Dermis microvascular lymphatic vessel endothelial cell (primary cell): ENCODE results near the gene FPR1. TPM values are rescaled to one million over a fixed set of nuclear protein-coding genes. Genes with fewer than 3 reads are reported as not detected.

Experiments used
- DNase-seq, 2 donors: peaks; one replicate each; pipeline versions ENCODE4 v3.0.0 to v3.0.0-alpha.2; 2010; ENCODE audit warnings: low read depth in 2 of 2
- total RNA-seq: library from RNA; depleted of rRNA; stranded (reverse); fragments of >200 nt; gene quantifications from 2 replicates; pipeline ENCODE4 v1.2.1, GENCODE V29; 2014

Gene FPR1
- total RNA-seq, 1 donor from 2014 or later, result not detected

GRCh38 chr19:51706296-51706695, 45.4 kb downstream of the FPR1 start:
- no peak for DNase-seq

DNA sequence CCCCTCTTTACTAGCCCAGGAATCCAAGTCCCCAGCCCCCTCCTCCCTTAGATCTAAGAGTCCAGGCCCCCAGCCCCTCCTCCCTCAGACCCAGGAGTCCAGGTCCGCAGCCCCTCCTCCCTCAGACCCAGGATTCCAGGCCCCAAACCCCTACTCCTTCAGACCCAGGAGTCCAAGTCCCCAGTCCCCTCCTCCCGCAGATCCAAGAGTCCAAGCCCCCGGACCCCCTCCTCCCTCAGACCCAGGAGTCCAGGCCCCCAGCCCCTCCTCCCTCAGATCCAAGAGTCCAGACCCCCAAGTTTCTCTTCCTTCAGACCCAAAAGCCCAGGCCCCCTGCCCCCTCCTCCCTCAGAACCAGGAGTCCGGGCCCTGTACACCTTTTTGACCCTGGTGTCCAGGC, 47.1 kb downstream of the FPR1 start:
- DNase-seq, result no peak

- peak; percentile 78 to 91 for DNase-seq
Measured at GRCh38 chr19:51703575-51704515, 47.8 kb downstream of the FPR1 start.

- no peak for DNase-seq
Measured at GRCh38 chr19:51702825-51703574, 48.7 kb downstream of the FPR1 start.

GRCh38 chr19:51702103-51702824, 49.4 kb downstream of the FPR1 start:
- DNase-seq, result peak; percentile 9 to 41

GRCh38 chr19:51701468-51702100, 50.1 kb downstream of the FPR1 start:
- no peak for DNase-seq

GRCh38 chr19:51699170-51699569, 52.5 kb downstream of the FPR1 start:
- DNase-seq, result no peak

- DNase-seq, result peak in 1 of 2 donors; percentile 18
Measured at GRCh38 chr19:51698296-51698695, 53.4 kb downstream of the FPR1 start.

- DNase-seq, result no peak
Measured at GRCh38 chr19:51697169-51697776, 54.4 kb downstream of the FPR1 start.

DNA sequence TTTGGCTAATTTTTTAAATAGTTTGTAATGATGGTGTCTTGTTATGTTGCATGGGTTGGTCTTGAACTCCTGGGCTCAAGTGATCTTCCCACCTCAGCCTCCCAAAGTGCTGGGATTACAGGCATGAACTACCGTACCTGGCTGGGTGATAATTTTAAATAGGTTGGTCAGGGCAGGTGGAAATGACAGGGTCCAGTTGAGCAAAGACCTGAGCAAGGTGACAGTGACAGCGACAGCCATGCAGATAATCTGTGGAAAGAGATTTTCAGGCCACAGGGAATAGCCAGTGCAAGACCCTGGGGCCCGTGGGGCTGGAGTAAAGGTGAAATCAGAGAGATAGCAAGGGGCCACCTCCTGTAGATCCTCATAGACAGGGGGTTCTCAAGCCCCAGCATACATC, 55.1 kb downstream of the FPR1 start:
- no peak for DNase-seq

Other genes starting within 250 kb of the FPR1 start
- gene SIGLEC6, start 220.2 kb downstream of the FPR1 start, total RNA-seq, result not detected in 2 replicates
- gene ZNF175, start 180.6 kb downstream of the FPR1 start, total RNA-seq, result 2.1 and 3.9 TPM in 2 replicates
- not detected in 2 replicates for gene SIGLEC5, start 121.5 kb downstream of the FPR1 start, total RNA-seq
- under 0.01 TPM in 1 of 2 replicates, not detected in the other for gene SIGLEC14, start 105.1 kb downstream of the FPR1 start, total RNA-seq
- gene SPACA6, start 58.5 kb downstream of the FPR1 start, total RNA-seq, result 3.5 and 5.6 TPM in 2 replicates
- not detected in 2 replicates for gene HAS1, start 27.9 kb downstream of the FPR1 start, total RNA-seq
- gene FPR2, start 9.3 kb upstream of the FPR1 start, total RNA-seq, result not detected in 2 replicates
- under 0.01 and 0.13 TPM in 2 replicates for gene FPR3, start 43.3 kb upstream of the FPR1 start, total RNA-seq
- gene ZNF577, start 136.1 kb upstream of the FPR1 start, total RNA-seq, result 1.2 and 3.0 TPM in 2 replicates
- 5.8 and 9.1 TPM in 2 replicates for gene ZNF649, start 153.1 kb upstream of the FPR1 start, total RNA-seq
- gene ZNF613, start 175.6 kb upstream of the FPR1 start, total RNA-seq, result 6.9 and 8.1 TPM in 2 replicates
- gene ZNF350, start 235.0 kb upstream of the FPR1 start, total RNA-seq, result 7.1 and 8.5 TPM in 2 replicates